Measurements from ENCODE around the gene GGA1. TPM values are rescaled to one million over a fixed set of nuclear protein-coding genes. Genes with fewer than 3 reads are reported as not detected.

GGA1 gene
- total and polyA plus RNA-seq, 10 of the 15 experiments (the other 5 are each of a cell fraction or from before 2014, with no cell fraction given) = 1.4 to 79.4 (median 44.4) TPM

DNA sequence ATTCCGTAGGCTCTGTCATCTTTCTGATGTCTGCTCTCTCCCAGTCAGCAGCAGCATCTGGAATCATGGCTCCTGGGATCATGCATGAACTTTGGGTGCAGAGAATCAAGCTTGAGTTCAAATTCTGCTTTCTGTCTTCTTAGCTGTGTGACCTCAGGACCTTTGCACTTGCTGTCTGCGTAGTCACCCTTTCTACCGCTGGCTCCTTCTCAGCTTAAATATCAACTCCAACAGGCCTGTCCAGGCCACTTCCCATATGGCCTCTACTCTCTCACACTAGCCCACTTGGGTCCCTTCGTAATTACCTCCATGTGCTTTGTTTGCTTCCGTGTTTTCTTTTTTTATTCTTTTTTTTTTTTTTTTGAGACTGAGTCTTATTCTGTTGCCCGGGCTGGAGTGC is 4.6 kb upstream of the GGA1 start:
- H3K36me3 ChIP-seq (ENCODE audit: control insufficient read depth in 2 of 2, insufficient read depth in 2 of 2, low read length in 1 of 2) = no peaks in the 10 kb centered on the region
- no peaks in the 10 kb centered on the region for H3K9me3 ChIP-seq (replicated peaks; ENCODE audit: control insufficient read depth, insufficient read depth, low read length)
- intact Hi-C loops (cut with micrococcal nuclease; ENCODE audit: unreplicated experiment) (no loop called here), in situ Hi-C loops (cut with MboI) (no loop called here)
- no peak for FAIRE-seq
- H2AFZ ChIP-seq (ENCODE audit: control insufficient read depth, low read depth, low read length) = no peak overlapping the region
- peaks cover 10% of the 10 kb centered on the region for H3K4me1 ChIP-seq (ENCODE audit: control insufficient read depth, insufficient read depth, low read length)
- no peak overlapping the region for H3K4me3 ChIP-seq
- no peaks in the 10 kb centered on the region for H4K20me1 ChIP-seq (ENCODE audit: control insufficient read depth, insufficient read depth)
- no peaks in the 10 kb centered on the region for H3K27me3 ChIP-seq (replicated peaks in 1 of 2; ENCODE audit: control insufficient read depth in 2 of 2, insufficient read depth in 2 of 2, low read length in 1 of 2)
- whole genome bisulfite sequencing (ENCODE audit: insufficient coverage, insufficient replicate concordance, low lambda C conversion rate, missing lambda C conversion rate) = 54% methylated on average over 5 of the region's 6 CpGs
- BruUV-seq (replicated peaks) = no TSS peak
- no peak overlapping the region for H3K4me2 ChIP-seq (ENCODE audit: control insufficient read depth, insufficient read depth)
- ChIA-PET POLR2A (interaction anchor here (0.9 to 1.1 kb wide), 5 partner anchors 17 to 92 kb away, joined by 3 to 11 read pairs (median 6); no protein-coding TSS in a partner anchor), SMC1A (ENCODE audit: uncharacterized antibody, unreplicated experiment) (interaction anchor here (0.6 to 1.7 kb wide), 3 partner anchors 23 to 37 kb away, joined by 3 to 5 read pairs (median 3); no protein-coding TSS in a partner anchor), RAD21 (ENCODE audit: unreplicated experiment) (interaction anchor here (0.7 to 1.0 kb wide), 2 partner anchors 20 to 65 kb away, joined by 3 read pairs; no protein-coding TSS in a partner anchor), CTCF (interaction anchor here (1.4 to 11.8 kb wide), 6 partner anchors 12 to 76 kb away, joined by 4 to 178 read pairs (median 90); partner anchors contain the start of genes LGALS1 and NOL12)
- no peak for DNase-seq (ENCODE audit: low read depth, low spot score)
- H3K9ac ChIP-seq (ENCODE audit: control insufficient read depth, insufficient read depth, low read length) = no peak overlapping the region
- ATAC-seq = no peak
- H3K27ac ChIP-seq (ENCODE audit: control insufficient read depth, insufficient read depth) = no peak overlapping the region
- no peak for TF ChIP-seq CREB1 (IDR thresholded peaks at IDR 0.05; ENCODE audit: low read depth)
- TF ChIP-seq, protein P1, sequence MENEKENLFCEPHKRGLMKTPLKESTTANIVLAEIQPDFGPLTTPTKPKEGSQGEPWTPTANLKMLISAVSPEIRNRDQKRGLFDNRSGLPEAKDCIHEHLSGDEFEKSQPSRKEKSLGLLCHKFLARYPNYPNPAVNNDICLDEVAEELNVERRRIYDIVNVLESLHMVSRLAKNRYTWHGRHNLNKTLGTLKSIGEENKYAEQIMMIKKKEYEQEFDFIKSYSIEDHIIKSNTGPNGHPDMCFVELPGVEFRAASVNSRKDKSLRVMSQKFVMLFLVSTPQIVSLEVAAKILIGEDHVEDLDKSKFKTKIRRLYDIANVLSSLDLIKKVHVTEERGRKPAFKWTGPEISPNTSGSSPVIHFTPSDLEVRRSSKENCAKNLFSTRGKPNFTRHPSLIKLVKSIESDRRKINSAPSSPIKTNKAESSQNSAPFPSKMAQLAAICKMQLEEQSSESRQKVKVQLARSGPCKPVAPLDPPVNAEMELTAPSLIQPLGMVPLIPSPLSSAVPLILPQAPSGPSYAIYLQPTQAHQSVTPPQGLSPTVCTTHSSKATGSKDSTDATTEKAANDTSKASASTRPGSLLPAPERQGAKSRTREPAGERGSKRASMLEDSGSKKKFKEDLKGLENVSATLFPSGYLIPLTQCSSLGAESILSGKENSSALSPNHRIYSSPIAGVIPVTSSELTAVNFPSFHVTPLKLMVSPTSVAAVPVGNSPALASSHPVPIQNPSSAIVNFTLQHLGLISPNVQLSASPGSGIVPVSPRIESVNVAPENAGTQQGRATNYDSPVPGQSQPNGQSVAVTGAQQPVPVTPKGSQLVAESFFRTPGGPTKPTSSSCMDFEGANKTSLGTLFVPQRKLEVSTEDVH (IDR thresholded peaks at IDR 0.05; ENCODE audit: low read depth, partially characterized antibody) = no peak
- TF ChIP-seq CBFB (IDR thresholded peaks at IDR 0.05; ENCODE audit: low read depth) = no peak
- TF ChIP-seq, protein P2, sequence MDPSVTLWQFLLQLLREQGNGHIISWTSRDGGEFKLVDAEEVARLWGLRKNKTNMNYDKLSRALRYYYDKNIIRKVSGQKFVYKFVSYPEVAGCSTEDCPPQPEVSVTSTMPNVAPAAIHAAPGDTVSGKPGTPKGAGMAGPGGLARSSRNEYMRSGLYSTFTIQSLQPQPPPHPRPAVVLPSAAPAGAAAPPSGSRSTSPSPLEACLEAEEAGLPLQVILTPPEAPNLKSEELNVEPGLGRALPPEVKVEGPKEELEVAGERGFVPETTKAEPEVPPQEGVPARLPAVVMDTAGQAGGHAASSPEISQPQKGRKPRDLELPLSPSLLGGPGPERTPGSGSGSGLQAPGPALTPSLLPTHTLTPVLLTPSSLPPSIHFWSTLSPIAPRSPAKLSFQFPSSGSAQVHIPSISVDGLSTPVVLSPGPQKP (IDR thresholded peaks at IDR 0.05; ENCODE audit: low read depth, low read length) = no peak
- no peak for TF ChIP-seq KAT2A (conservative IDR thresholded peaks at IDR 0.05; ENCODE audit: control insufficient read depth, low read depth, low read length)
- TF ChIP-seq TBL1XR1 (IDR thresholded peaks at IDR 0.05; ENCODE audit: low read depth, low read length) = no peak
- TF ChIP-seq PML (IDR thresholded peaks at IDR 0.05; ENCODE audit: low read length) = no peak
- TF ChIP-seq, protein P3, sequence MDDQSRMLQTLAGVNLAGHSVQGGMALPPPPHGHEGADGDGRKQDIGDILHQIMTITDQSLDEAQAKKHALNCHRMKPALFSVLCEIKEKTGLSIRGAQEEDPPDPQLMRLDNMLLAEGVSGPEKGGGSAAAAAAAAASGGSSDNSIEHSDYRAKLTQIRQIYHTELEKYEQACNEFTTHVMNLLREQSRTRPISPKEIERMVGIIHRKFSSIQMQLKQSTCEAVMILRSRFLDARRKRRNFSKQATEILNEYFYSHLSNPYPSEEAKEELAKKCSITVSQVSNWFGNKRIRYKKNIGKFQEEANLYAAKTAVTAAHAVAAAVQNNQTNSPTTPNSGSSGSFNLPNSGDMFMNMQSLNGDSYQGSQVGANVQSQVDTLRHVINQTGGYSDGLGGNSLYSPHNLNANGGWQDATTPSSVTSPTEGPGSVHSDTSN (IDR thresholded peaks at IDR 0.05; ENCODE audit: insufficient replicate concordance, low read depth, low read length) = no peak
- no peak for TF ChIP-seq ZNF207 (IDR thresholded peaks at IDR 0.05; ENCODE audit: borderline replicate concordance)
- TF ChIP-seq KDM1A (IDR thresholded peaks at IDR 0.05; ENCODE audit: borderline replicate concordance) = no peak
- TF ChIP-seq, protein P4, sequence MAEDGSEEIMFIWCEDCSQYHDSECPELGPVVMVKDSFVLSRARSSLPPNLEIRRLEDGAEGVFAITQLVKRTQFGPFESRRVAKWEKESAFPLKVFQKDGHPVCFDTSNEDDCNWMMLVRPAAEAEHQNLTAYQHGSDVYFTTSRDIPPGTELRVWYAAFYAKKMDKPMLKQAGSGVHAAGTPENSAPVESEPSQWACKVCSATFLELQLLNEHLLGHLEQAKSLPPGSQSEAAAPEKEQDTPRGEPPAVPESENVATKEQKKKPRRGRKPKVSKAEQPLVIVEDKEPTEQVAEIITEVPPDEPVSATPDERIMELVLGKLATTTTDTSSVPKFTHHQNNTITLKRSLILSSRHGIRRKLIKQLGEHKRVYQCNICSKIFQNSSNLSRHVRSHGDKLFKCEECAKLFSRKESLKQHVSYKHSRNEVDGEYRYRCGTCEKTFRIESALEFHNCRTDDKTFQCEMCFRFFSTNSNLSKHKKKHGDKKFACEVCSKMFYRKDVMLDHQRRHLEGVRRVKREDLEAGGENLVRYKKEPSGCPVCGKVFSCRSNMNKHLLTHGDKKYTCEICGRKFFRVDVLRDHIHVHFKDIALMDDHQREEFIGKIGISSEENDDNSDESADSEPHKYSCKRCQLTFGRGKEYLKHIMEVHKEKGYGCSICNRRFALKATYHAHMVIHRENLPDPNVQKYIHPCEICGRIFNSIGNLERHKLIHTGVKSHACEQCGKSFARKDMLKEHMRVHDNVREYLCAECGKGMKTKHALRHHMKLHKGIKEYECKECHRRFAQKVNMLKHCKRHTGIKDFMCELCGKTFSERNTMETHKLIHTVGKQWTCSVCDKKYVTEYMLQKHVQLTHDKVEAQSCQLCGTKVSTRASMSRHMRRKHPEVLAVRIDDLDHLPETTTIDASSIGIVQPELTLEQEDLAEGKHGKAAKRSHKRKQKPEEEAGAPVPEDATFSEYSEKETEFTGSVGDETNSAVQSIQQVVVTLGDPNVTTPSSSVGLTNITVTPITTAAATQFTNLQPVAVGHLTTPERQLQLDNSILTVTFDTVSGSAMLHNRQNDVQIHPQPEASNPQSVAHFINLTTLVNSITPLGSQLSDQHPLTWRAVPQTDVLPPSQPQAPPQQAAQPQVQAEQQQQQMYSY (CRISPR knock-in tag; IDR thresholded peaks at IDR 0.05) = no peak
- TF ChIP-seq NR2C1 (IDR thresholded peaks at IDR 0.05) = no peak
- no peak for TF ChIP-seq BACH1 (IDR thresholded peaks at IDR 0.05; ENCODE audit: borderline replicate concordance)
- peaks cover 3% of the 10 kb centered on the region for H3K79me2 ChIP-seq (ENCODE audit: control insufficient read depth, insufficient read depth, low read length)

Data from GM12878 (cell line).